ENCODE measurements around the gene SLC31A2. TPM values are rescaled to one million over a fixed set of nuclear protein-coding genes. Genes with fewer than 3 reads are reported as not detected.
A peak's percentile ranks its signal among the peaks of the same experiment; 100 is the strongest.

Gene SLC31A2
- total and polyA plus RNA-seq, 4 donors = 7.2 to 30.6 (median 23.8) TPM

DNA sequence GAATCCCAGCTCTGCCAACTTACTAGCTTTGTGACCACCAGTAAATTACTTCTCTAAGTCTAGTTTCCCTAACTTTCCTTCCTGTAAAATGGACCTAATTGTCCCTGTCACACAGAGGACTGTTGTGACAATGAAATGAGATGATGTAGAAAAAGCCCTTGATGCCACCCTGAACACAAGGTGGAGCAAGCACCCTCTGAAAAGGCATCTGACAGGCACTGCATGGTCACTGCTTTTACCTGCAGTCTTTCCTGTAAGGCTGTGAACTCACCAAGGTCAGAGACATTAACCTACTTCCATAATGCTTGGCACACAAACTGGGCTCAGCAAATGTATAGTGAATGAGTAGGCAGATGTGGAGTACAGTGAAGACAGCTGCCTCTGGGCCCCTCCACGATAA lies 6.1 kb downstream of the SLC31A2 start:
- Histone ChIP-seq H3K9ac (ENCODE audit: low read depth in 1 of 2, low read length in 2 of 2) (no peak overlapping the region), H3K27me3 (ENCODE audit: control insufficient read depth in 4 of 4, insufficient read depth in 4 of 4, low read length in 3 of 4) (no peaks in the 10 kb centered on the region), H3K4me3 (ENCODE audit: low read depth in 1 of 3, low read length in 3 of 3) (no peak overlapping the region), H3K36me3 (ENCODE audit: control insufficient read depth in 4 of 4, insufficient read depth in 3 of 4, low read depth in 1 of 4, low read length in 3 of 4) (peaks cover 0 to 19% (median 12%) of the 10 kb centered on the region in 4 donors), H3K4me1 (ENCODE audit: control insufficient read depth in 4 of 4, insufficient read depth in 4 of 4, low read length in 3 of 4) (peaks cover 3 to 12% (median 8%) of the 10 kb centered on the region in 4 donors), H3K9me3 (ENCODE audit: control insufficient read depth in 4 of 4, low read length in 3 of 4) (no peaks in the 10 kb centered on the region), H3K27ac (ENCODE audit: low read depth in 1 of 2, low read length in 2 of 2) (no peak overlapping the region)
- no peak for DNase-seq (ENCODE audit: low spot score)
- TF ChIP-seq SP1 (IDR thresholded peaks at IDR 0.05) = no peak
- TF ChIP-seq, protein P1, sequence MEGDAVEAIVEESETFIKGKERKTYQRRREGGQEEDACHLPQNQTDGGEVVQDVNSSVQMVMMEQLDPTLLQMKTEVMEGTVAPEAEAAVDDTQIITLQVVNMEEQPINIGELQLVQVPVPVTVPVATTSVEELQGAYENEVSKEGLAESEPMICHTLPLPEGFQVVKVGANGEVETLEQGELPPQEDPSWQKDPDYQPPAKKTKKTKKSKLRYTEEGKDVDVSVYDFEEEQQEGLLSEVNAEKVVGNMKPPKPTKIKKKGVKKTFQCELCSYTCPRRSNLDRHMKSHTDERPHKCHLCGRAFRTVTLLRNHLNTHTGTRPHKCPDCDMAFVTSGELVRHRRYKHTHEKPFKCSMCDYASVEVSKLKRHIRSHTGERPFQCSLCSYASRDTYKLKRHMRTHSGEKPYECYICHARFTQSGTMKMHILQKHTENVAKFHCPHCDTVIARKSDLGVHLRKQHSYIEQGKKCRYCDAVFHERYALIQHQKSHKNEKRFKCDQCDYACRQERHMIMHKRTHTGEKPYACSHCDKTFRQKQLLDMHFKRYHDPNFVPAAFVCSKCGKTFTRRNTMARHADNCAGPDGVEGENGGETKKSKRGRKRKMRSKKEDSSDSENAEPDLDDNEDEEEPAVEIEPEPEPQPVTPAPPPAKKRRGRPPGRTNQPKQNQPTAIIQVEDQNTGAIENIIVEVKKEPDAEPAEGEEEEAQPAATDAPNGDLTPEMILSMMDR (IDR thresholded peaks at IDR 0.05; ENCODE audit: low read depth, low read length, missing input control) = peak; percentile 9
- peak; percentile 20 to 31 for TF ChIP-seq RAD21 (IDR thresholded peaks at IDR 0.05)
- no peak for TF ChIP-seq NR2F2 (IDR thresholded peaks at IDR 0.05)
- WGBS = 88% methylated on average over 1 of the region's 1 CpG

DNA sequence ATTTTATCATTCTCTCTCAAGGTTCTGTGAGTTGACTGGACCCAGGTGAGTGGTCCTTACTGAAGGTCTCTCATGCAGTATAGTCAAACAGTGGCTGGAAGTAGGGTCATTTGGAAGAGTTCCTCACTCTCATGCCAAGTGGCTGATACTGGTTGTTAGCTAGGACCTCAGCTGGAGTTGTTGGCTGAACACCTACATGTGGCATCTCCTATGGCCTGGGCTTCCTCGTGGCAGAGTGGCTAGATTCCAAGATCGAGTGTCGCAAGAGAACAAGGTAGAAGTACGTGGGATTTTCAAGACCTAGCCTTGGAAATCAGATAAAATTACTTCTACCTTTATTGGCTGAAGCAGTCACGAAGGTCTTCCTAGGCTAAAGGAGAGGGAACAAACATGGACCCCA lies 7.6 kb downstream of the SLC31A2 start:
- H3K27ac ChIP-seq (ENCODE audit: low read depth in 1 of 2, low read length in 2 of 2) = no peak overlapping the region
- H3K9me3 ChIP-seq (ENCODE audit: control insufficient read depth in 4 of 4, low read length in 3 of 4) = no peaks in the 10 kb centered on the region
- H3K27me3 ChIP-seq (ENCODE audit: control insufficient read depth in 4 of 4, insufficient read depth in 4 of 4, low read length in 3 of 4) = no peaks in the 10 kb centered on the region
- 49% methylated on average over 5 of the region's 5 CpGs for WGBS
- H3K4me3 ChIP-seq (ENCODE audit: low read depth in 1 of 3, low read length in 3 of 3) = no peak overlapping the region
- peaks cover 0 to 33% (median 26%) of the 10 kb centered on the region in 4 donors for H3K36me3 ChIP-seq (ENCODE audit: control insufficient read depth in 4 of 4, insufficient read depth in 3 of 4, low read depth in 1 of 4, low read length in 3 of 4)
- H3K9ac ChIP-seq (ENCODE audit: low read depth in 1 of 2, low read length in 2 of 2) = no peak overlapping the region
- TF ChIP-seq HNF4A (conservative IDR thresholded peaks at IDR 0.05) (peak in 1 of 2 donors; percentile 63), RXRA (IDR thresholded peaks at IDR 0.05) (peak in 1 of 2 donors; percentile 51), HNF4G (IDR thresholded peaks at IDR 0.05) (no peak)
- TF ChIP-seq, protein P2, sequence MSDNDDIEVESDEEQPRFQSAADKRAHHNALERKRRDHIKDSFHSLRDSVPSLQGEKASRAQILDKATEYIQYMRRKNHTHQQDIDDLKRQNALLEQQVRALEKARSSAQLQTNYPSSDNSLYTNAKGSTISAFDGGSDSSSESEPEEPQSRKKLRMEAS (IDR thresholded peaks at IDR 0.05) = peak; percentile 62
- H3K4me1 ChIP-seq (ENCODE audit: control insufficient read depth in 4 of 4, insufficient read depth in 4 of 4, low read length in 3 of 4) = peaks cover 0 to 5% (median 5%) of the 10 kb centered on the region in 4 donors
- no peak for DNase-seq (ENCODE audit: low spot score)

DNA sequence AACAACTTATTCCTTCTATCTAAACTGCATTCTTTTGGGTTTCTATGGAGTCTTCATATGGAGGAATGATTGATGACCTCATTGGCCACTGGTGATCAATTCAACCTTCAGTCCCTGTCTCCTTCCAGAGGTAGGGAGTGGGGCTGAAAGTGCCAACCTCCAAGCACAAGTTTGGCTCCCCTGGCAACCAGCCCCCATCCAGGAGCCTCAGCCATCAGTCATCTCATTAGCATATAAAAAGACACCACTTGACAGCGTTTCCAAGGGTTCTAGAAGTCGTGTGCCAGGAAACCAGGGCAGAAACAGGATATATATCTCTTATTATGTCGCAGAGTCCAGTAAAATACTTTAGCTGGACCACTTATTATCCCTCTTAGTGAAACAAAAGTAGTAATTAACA lies 9.8 kb downstream of the SLC31A2 start:
- WGBS = 81% methylated on average over 3 of the region's 3 CpGs

More for the DNA sequence above, 9.8 kb downstream of the SLC31A2 start:
- TF ChIP-seq NR2F2 (IDR thresholded peaks at IDR 0.05) (no peak), YY1 (IDR thresholded peaks at IDR 0.05) (no peak), SP1 (IDR thresholded peaks at IDR 0.05) (no peak), FOXA2 (IDR thresholded peaks at IDR 0.05) (no peak), TAF1 (conservative IDR thresholded peaks at IDR 0.05) (no peak)
- TF ChIP-seq, protein P3, sequence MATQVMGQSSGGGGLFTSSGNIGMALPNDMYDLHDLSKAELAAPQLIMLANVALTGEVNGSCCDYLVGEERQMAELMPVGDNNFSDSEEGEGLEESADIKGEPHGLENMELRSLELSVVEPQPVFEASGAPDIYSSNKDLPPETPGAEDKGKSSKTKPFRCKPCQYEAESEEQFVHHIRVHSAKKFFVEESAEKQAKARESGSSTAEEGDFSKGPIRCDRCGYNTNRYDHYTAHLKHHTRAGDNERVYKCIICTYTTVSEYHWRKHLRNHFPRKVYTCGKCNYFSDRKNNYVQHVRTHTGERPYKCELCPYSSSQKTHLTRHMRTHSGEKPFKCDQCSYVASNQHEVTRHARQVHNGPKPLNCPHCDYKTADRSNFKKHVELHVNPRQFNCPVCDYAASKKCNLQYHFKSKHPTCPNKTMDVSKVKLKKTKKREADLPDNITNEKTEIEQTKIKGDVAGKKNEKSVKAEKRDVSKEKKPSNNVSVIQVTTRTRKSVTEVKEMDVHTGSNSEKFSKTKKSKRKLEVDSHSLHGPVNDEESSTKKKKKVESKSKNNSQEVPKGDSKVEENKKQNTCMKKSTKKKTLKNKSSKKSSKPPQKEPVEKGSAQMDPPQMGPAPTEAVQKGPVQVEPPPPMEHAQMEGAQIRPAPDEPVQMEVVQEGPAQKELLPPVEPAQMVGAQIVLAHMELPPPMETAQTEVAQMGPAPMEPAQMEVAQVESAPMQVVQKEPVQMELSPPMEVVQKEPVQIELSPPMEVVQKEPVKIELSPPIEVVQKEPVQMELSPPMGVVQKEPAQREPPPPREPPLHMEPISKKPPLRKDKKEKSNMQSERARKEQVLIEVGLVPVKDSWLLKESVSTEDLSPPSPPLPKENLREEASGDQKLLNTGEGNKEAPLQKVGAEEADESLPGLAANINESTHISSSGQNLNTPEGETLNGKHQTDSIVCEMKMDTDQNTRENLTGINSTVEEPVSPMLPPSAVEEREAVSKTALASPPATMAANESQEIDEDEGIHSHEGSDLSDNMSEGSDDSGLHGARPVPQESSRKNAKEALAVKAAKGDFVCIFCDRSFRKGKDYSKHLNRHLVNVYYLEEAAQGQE (IDR thresholded peaks at IDR 0.05) = no peak
- TF ChIP-seq, protein P4, sequence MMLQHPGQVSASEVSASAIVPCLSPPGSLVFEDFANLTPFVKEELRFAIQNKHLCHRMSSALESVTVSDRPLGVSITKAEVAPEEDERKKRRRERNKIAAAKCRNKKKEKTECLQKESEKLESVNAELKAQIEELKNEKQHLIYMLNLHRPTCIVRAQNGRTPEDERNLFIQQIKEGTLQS (IDR thresholded peaks at IDR 0.05) = no peak
- no peaks in the 10 kb centered on the region for H3K27me3 ChIP-seq (ENCODE audit: control insufficient read depth in 4 of 4, insufficient read depth in 4 of 4, low read length in 3 of 4)
- H3K9me3 ChIP-seq (ENCODE audit: control insufficient read depth in 4 of 4, low read length in 3 of 4) = no peaks in the 10 kb centered on the region
- H3K4me3 ChIP-seq (ENCODE audit: low read depth in 1 of 3, low read length in 3 of 3) = no peak overlapping the region
- H3K27ac ChIP-seq (ENCODE audit: low read depth in 1 of 2, low read length in 2 of 2) = no peak overlapping the region
- H3K36me3 ChIP-seq (ENCODE audit: control insufficient read depth in 4 of 4, insufficient read depth in 3 of 4, low read depth in 1 of 4, low read length in 3 of 4) = peaks cover 3 to 46% (median 40%) of the 10 kb centered on the region in 4 donors
- peaks cover 0 to 8% (median 6%) of the 10 kb centered on the region in 4 donors for H3K4me1 ChIP-seq (ENCODE audit: control insufficient read depth in 4 of 4, insufficient read depth in 4 of 4, low read length in 3 of 4)
- no peak overlapping the region for H3K9ac ChIP-seq (ENCODE audit: low read depth in 1 of 2, low read length in 2 of 2)
- no peak for DNase-seq (ENCODE audit: low spot score)
